HepG2 (cell line): Measurements from ENCODE around the gene ZNF292.

Experiments
- JUND ChIP-seq: sonication (generic); formaldehyde crosslinking; IDR thresholded peaks from 2 replicates; pipeline ENCODE4 v1.8.0; 2022; ENCODE audit warnings: mild to moderate bottlenecking, missing genetic modification reagents
- NBN ChIP-seq: fragments of 450-650 bp; conservative IDR thresholded peaks from 2 replicates; pipeline ENCODE4 v1.6.1; 2017
- PHF21A ChIP-seq: sonication (generic); formaldehyde crosslinking; IDR thresholded peaks from 2 replicates; pipeline ENCODE4 v1.5.0; 2020; ENCODE audit warnings: mild to moderate bottlenecking, missing genetic modification reagents
- POLR2AphosphoS2 ChIP-seq: IDR thresholded peaks from 2 replicates; pipeline ENCODE4 v1.6.1; 2011; ENCODE audit warnings: low read depth, low read length, improper control_type of control experiment
- RAD51 ChIP-seq: fragments of 450-650 bp; IDR thresholded peaks from 2 replicates; pipeline ENCODE4 v1.6.1; 2016; ENCODE audit warnings: borderline replicate concordance
- ZNF260 ChIP-seq: sonication (generic); formaldehyde crosslinking; IDR thresholded peaks from 2 replicates; pipeline ENCODE4 v1.4.0; 2020; ENCODE audit warnings: missing genetic modification reagents, low read depth, mild to moderate bottlenecking, borderline replicate concordance
- ZNF737 ChIP-seq: sonication (generic); formaldehyde crosslinking; IDR thresholded peaks from 2 replicates; pipeline ENCODE4 v1.5.0; 2020; ENCODE audit warnings: missing genetic modification reagents, mild to moderate bottlenecking, borderline replicate concordance
- ZNF75D ChIP-seq: sonication (generic); formaldehyde crosslinking; IDR thresholded peaks from 2 replicates; pipeline ENCODE4 v1.8.1; 2023; ENCODE audit warnings: missing genetic modification reagents, mild to moderate bottlenecking, borderline replicate concordance
- TF ChIP-seq, protein P1 (sequence below): sonication (generic); formaldehyde crosslinking; IDR thresholded peaks from 2 replicates; pipeline ENCODE4 v1.4.0; 2020; ENCODE audit warnings: missing genetic modification reagents
- TF ChIP-seq, protein P2 (sequence below): sonication (generic); formaldehyde crosslinking; IDR thresholded peaks from one replicate; pipeline ENCODE4 v1.5.1; 2020; ENCODE audit warnings: mild to moderate bottlenecking, missing genetic modification reagents; ENCODE audit errors: not compliant biosample characterization
- TF ChIP-seq, protein P3 (sequence below): conservative IDR thresholded peaks from 2 replicates; pipeline ENCODE4 v1.6.1; 2018; ENCODE audit warnings: missing genetic modification reagents
- TF ChIP-seq, protein P4 (sequence below): sonication (generic); formaldehyde crosslinking; IDR thresholded peaks from 2 replicates; pipeline ENCODE4 v1.8.1; 2023; ENCODE audit warnings: mild to moderate bottlenecking, inconsistent platforms, moderate library complexity, missing genetic modification reagents, borderline replicate concordance
- TF ChIP-seq, protein P5 (sequence below): sonication (generic); formaldehyde crosslinking; IDR thresholded peaks from 2 replicates; pipeline ENCODE4 v1.5.0; 2020; ENCODE audit warnings: mild to moderate bottlenecking, missing genetic modification reagents, moderate library complexity
- TF ChIP-seq, protein P6 (sequence below): IDR thresholded peaks from 2 replicates; pipeline ENCODE4 v1.6.1; 2016; ENCODE audit warnings: missing biosample characterization, missing genetic modification reagents, low read depth

DNA sequence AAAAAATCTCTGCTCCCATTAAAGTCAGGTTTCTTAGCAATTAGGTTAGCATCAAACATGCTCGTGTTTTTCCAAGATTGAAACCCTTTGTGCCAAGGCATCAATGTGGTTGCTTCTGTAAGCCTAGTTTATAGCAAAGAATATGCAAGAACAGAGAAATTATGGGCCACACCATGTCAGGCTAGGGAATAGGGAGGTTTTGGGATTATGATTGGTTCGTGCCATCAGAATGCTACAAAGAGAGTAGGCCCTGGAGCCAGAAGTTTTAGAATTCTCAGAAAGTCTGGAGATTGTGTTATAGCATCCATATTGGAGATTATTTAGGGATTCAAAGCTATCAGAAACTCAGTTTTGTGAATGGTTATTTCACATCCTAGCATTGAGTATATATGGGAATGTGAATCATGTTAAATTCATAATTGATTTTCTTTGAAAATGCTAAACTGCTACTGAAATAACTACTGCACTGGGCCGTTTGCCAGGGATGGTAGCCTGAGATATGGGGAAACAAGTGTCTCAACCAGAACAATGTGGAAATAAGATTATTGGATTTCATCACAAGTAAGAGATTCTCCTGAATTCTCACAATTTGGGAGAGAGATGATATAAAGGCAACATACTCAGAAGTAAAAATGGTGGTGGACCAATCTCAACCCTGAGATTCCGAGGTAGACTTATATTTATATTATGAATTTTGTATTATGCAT, 45.3 kb downstream of the ZNF292 start:
- TF ChIP-seq NBN (no peak), ZNF75D (CRISPR knock-in tag) (no peak), JUND (CRISPR knock-in tag) (no peak), ZNF737 (no peak), RAD51 (no peak), PHF21A (CRISPR knock-in tag) (no peak), ZNF260 (CRISPR knock-in tag) (no peak), POLR2AphosphoS2 (no peak)
- TF ChIP-seq, protein P1, sequence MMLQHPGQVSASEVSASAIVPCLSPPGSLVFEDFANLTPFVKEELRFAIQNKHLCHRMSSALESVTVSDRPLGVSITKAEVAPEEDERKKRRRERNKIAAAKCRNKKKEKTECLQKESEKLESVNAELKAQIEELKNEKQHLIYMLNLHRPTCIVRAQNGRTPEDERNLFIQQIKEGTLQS (CRISPR knock-in tag), result no peak
- TF ChIP-seq, protein P2, sequence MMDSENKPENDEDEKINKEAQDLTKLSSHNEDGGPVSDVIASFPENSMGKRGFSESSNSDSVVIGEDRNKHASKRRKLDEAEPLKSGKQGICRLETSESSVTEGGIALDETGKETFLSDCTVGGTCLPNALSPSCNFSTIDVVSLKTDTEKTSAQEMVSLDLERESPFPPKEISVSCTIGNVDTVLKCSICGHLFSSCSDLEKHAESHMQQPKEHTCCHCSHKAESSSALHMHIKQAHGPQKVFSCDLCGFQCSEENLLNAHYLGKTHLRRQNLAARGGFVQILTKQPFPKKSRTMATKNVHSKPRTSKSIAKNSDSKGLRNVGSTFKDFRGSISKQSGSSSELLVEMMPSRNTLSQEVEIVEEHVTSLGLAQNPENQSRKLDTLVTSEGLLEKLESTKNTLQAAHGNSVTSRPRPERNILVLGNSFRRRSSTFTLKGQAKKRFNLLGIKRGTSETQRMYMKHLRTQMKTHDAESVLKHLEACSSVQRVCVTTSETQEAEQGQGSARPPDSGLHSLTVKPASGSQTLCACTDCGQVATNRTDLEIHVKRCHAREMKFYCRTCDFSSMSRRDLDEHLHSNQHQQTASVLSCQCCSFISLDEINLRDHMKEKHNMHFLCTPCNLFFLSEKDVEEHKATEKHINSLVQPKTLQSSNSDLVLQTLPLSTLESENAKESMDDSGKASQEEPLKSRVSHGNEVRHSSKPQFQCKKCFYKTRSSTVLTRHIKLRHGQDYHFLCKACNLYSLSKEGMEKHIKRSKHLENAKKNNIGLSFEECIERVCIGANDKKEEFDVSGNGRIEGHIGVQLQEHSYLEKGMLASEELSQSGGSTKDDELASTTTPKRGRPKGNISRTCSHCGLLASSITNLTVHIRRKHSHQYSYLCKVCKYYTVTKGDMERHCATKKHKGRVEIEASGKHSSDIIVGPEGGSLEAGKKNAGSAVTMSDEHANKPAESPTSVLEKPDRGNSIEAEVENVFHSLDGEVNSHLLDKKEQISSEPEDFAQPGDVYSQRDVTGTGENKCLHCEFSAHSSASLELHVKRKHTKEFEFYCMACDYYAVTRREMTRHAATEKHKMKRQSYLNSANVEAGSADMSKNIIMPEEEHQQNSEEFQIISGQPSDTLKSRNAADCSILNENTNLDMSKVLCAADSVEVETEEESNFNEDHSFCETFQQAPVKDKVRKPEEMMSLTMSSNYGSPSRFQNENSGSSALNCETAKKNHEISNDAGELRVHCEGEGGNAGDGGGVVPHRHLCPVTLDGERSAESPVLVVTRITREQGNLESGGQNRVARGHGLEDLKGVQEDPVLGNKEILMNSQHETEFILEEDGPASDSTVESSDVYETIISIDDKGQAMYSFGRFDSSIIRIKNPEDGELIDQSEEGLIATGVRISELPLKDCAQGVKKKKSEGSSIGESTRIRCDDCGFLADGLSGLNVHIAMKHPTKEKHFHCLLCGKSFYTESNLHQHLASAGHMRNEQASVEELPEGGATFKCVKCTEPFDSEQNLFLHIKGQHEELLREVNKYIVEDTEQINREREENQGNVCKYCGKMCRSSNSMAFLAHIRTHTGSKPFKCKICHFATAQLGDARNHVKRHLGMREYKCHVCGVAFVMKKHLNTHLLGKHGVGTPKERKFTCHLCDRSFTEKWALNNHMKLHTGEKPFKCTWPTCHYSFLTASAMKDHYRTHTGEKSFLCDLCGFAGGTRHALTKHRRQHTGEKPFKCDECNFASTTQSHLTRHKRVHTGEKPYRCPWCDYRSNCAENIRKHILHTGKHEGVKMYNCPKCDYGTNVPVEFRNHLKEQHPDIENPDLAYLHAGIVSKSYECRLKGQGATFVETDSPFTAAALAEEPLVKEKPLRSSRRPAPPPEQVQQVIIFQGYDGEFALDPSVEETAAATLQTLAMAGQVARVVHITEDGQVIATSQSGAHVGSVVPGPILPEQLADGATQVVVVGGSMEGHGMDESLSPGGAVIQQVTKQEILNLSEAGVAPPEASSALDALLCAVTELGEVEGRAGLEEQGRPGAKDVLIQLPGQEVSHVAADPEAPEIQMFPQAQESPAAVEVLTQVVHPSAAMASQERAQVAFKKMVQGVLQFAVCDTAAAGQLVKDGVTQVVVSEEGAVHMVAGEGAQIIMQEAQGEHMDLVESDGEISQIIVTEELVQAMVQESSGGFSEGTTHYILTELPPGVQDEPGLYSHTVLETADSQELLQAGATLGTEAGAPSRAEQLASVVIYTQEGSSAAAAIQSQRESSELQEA (CRISPR knock-in tag), result no peak
- TF ChIP-seq, protein P3, sequence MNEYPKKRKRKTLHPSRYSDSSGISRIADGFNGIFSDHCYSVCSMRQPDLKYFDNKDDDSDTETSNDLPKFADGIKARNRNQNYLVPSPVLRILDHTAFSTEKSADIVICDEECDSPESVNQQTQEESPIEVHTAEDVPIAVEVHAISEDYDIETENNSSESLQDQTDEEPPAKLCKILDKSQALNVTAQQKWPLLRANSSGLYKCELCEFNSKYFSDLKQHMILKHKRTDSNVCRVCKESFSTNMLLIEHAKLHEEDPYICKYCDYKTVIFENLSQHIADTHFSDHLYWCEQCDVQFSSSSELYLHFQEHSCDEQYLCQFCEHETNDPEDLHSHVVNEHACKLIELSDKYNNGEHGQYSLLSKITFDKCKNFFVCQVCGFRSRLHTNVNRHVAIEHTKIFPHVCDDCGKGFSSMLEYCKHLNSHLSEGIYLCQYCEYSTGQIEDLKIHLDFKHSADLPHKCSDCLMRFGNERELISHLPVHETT, result no peak
- TF ChIP-seq, protein P4, sequence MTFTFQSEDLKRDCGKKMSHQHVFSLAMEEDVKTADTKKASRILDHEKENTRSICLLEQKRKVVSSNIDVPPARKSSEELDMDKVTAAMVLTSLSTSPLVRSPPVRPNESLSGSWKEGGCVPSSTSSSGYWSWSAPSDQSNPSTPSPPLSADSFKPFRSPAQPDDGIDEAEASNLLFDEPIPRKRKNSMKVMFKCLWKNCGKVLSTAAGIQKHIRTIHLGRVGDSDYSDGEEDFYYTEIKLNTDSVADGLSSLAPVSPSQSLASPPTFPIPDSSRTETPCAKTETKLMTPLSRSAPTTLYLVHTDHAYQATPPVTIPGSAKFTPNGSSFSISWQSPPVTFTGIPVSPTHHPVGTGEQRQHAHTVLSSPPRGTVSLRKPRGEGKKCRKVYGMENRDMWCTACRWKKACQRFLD (CRISPR knock-in tag), result no peak
- TF ChIP-seq, protein P5, sequence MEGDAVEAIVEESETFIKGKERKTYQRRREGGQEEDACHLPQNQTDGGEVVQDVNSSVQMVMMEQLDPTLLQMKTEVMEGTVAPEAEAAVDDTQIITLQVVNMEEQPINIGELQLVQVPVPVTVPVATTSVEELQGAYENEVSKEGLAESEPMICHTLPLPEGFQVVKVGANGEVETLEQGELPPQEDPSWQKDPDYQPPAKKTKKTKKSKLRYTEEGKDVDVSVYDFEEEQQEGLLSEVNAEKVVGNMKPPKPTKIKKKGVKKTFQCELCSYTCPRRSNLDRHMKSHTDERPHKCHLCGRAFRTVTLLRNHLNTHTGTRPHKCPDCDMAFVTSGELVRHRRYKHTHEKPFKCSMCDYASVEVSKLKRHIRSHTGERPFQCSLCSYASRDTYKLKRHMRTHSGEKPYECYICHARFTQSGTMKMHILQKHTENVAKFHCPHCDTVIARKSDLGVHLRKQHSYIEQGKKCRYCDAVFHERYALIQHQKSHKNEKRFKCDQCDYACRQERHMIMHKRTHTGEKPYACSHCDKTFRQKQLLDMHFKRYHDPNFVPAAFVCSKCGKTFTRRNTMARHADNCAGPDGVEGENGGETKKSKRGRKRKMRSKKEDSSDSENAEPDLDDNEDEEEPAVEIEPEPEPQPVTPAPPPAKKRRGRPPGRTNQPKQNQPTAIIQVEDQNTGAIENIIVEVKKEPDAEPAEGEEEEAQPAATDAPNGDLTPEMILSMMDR (CRISPR knock-in tag), result no peak
- TF ChIP-seq, protein P6, sequence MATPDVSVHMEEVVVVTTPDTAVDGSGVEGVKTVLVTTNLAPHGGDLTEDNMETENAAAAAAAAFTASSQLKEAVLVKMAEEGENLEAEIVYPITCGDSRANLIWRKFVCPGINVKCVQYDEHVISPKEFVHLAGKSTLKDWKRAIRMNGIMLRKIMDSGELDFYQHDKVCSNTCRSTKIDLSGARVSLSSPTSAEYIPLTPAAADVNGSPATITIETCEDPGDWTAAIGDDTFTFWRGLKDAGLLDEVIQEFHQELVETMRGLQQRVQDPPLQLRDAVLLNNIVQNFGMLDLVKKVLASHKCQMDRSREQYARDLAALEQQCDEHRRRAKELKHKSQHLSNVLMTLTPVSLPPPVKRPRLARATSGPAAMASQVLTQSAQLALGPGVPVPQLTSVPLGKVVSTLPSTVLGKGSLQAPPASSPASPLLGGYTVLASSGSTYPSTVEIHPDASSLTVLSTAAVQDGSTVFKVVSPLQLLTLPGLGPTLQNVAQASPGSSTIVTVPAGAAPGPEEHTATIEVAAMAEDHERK (CRISPR knock-in tag), result no peak
